Chondrocyte (in vitro differentiated cells): ENCODE results near the gene LDLRAD4. TPM values are rescaled to one million over a fixed set of nuclear protein-coding genes. Genes with fewer than 3 reads are reported as not detected.

Experiments
- DNase-seq: peaks from one replicate; pipeline ENCODE4 v3.0.0; 2021; ENCODE audit warnings: mixed read lengths, low spot score
- H3K27ac Mint-ChIP-seq: one replicate; pipeline ENCODE4 v1.8.0; 2021; ENCODE audit warnings: mild to moderate bottlenecking, moderate library complexity, mixed read lengths; ENCODE audit not compliant: unreplicated experiment
- H3K27me3 Mint-ChIP-seq: 2 replicates; pipeline ENCODE4 v1.8.0; 2021; ENCODE audit warnings: low read depth, mixed read lengths
- H3K36me3 Mint-ChIP-seq: 2 replicates; pipeline ENCODE4 v1.8.0; 2021; ENCODE audit warnings: low read depth, mixed read lengths
- H3K4me1 Mint-ChIP-seq: 2 replicates; pipeline ENCODE4 v1.8.0; 2021; ENCODE audit warnings: low read depth, mild to moderate bottlenecking, mixed read lengths
- H3K4me3 Mint-ChIP-seq: one replicate; pipeline ENCODE4 v1.8.0; 2021; ENCODE audit warnings: mild to moderate bottlenecking, moderate library complexity, mixed read lengths; ENCODE audit not compliant: unreplicated experiment
- H3K9me3 Mint-ChIP-seq: 2 replicates; pipeline ENCODE4 v1.8.0; 2021; ENCODE audit warnings: low read depth, mixed read lengths
- total RNA-seq: library from RNA; stranded (reverse); gene quantifications from 3 replicates; pipeline ENCODE4 v1.2.1, GENCODE V29; 2021
- TF ChIP-seq, protein P1 (sequence below): fragments of 200-600 bp; sonication (generic); IDR thresholded peaks from 2 replicates; pipeline ENCODE4 v1.5.0; 2021; ENCODE audit warnings: antibody characterized with exemption, mild to moderate bottlenecking, moderate library complexity

LDLRAD4 gene
- total RNA-seq, 1 donor from 2014 or later, result 80.5 TPM

DNA sequence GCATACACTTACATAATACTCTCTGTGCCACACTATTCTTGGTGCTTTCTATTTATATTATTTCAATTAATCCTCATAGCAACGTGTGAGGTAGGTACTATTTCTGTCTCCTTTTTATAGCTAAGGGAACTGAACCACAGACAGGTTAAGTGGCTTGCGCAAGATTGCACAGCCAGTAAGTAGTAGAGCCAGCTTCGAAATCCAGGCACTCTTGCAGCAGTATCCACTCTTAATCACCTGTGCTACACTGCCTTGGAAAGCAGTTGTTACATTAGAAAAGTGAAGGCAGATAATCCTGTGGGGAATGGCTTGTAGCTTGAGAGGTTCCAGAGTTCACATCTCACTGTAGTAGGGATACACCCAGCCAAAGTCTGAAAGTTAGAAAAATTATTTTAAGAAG, 198.3 kb downstream of the LDLRAD4 start:
- DNase-seq, result no peak
- Mint-ChIP-seq H3K4me3 (no peak overlapping the region), H3K27me3 (no peaks in the 10 kb centered on the region), H3K36me3 (peaks cover 19% of the 10 kb centered on the region), H3K9me3 (peaks cover 8% of the 10 kb centered on the region), H3K27ac (peak overlapping the region; percentile 27), H3K4me1 (peaks cover 48% of the 10 kb centered on the region)
- TF ChIP-seq, protein P1, sequence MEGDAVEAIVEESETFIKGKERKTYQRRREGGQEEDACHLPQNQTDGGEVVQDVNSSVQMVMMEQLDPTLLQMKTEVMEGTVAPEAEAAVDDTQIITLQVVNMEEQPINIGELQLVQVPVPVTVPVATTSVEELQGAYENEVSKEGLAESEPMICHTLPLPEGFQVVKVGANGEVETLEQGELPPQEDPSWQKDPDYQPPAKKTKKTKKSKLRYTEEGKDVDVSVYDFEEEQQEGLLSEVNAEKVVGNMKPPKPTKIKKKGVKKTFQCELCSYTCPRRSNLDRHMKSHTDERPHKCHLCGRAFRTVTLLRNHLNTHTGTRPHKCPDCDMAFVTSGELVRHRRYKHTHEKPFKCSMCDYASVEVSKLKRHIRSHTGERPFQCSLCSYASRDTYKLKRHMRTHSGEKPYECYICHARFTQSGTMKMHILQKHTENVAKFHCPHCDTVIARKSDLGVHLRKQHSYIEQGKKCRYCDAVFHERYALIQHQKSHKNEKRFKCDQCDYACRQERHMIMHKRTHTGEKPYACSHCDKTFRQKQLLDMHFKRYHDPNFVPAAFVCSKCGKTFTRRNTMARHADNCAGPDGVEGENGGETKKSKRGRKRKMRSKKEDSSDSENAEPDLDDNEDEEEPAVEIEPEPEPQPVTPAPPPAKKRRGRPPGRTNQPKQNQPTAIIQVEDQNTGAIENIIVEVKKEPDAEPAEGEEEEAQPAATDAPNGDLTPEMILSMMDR, result no peak

DNA sequence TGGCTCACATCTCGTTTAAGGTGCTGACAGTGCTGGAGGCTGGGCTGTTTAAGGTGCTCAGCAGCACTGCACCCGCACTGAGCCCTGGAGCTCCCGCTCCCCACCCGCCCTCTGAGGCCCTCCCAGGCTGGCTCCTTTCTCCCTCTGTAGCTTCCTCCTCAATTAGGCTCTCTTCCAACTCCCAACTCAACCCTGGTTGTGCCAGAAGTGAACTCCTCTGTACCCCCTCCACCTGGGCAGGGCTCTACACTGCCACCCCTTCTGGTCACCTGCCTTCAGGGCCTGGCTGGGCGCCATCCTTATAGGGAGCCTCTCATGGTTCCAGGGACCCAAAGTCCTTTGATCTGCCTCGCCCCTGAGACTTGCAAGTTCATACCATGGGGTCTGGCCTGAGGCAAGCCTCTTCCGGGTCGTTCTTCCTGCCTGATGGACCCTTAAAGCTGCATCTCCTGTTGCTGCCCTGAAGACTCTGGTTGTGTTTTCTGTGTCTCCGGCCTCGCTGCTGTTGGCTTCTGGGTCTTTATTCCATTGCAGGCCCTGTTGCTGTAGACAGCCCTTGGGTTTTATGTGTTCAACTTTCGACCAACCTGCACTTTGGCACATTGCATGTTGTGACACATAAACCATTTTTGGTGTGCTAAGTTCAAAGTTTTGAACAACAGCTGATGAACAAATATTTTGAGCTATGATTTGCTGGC, 199.6 kb downstream of the LDLRAD4 start:
- no peaks in the 10 kb centered on the region for H3K9me3 Mint-ChIP-seq
- no peak for DNase-seq
- peaks cover 8% of the 10 kb centered on the region for H3K36me3 Mint-ChIP-seq
- H3K4me3 Mint-ChIP-seq, result no peak overlapping the region
- H3K27ac Mint-ChIP-seq, result peak overlapping the region; percentile 68
- H3K27me3 Mint-ChIP-seq, result no peaks in the 10 kb centered on the region
- TF ChIP-seq, protein P1, result no peak
- peaks cover 61% of the 10 kb centered on the region for H3K4me1 Mint-ChIP-seq

DNA sequence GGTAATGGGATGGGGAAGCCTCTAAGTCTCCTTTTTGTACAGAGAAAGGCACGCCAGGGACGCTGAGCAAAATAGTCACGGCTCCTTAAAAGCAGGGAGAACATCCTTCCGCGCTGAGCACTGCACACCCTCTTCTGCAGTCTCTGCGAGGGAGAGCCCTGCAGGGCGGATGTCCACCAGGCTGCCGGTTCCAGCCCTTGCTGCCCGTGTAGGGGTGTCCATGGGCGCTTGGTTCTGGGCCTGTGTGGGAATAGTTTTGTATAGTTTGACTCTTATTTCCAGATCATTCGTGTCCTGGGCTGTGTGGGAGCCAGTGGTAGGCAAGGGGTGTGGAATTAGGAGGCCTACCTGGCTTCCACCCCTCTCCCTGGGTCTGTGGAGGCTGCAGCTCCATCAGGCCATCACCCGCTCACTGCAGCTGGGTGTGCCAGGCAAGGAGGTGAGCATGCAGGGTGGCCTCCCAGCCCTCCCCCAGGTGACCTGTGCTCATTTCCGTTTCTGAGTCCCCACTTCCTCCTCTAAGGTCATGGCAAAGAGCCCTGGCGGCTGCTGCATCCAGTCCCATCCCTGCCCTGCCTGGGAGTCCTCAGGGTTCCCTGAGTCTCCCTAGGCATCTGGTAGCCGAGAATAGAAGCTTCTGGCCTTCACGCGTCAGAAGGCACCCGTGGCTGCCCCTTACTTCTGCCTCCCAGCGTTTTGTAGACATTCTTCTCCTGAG, 202.6 kb downstream of the LDLRAD4 start:
- H3K36me3 Mint-ChIP-seq, result peaks cover 7% of the 10 kb centered on the region
- peaks cover 74% of the 10 kb centered on the region for H3K4me1 Mint-ChIP-seq
- H3K4me3 Mint-ChIP-seq, result no peak overlapping the region
- peak overlapping the region; percentile 45 for H3K27ac Mint-ChIP-seq
- no peaks in the 10 kb centered on the region for H3K27me3 Mint-ChIP-seq
- H3K9me3 Mint-ChIP-seq, result no peaks in the 10 kb centered on the region
- DNase-seq, result no peak
- TF ChIP-seq, protein P1, result no peak

DNA sequence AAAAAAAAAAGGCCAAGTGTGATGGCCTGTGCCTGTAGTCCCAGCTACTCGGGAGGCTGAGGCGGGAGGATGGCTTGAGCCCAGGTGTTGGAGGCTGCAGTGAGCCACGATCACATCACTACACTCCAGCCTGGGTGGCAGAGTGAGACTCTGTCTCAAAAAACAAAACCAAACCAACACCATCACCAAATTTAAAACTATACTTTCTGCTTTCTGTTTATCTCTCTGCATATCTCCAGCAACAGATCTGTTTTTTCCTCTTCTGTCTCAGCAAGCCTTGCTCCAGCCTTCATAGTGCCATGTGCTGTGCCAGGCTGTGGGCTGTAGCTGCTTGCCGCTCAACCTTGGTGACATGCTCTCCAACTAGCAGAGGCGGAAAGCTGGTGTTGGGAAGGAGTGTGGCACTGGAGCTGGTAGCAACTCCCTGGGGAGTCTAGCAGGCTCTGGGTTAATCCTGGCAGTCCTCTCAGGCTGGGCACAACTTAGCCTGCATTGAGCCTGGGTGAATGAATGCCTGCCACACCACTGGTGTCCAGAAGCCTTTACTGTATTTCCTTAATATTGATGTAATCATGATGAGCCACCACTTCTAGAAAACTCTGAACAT, 204.1 kb downstream of the LDLRAD4 start:
- no peak for DNase-seq
- no peaks in the 10 kb centered on the region for H3K27me3 Mint-ChIP-seq
- TF ChIP-seq, protein P1, result no peak
- peaks cover 7% of the 10 kb centered on the region for H3K36me3 Mint-ChIP-seq
- no peaks in the 10 kb centered on the region for H3K9me3 Mint-ChIP-seq
- peaks cover 75% of the 10 kb centered on the region for H3K4me1 Mint-ChIP-seq
- H3K27ac Mint-ChIP-seq, result no peak overlapping the region
- no peak overlapping the region for H3K4me3 Mint-ChIP-seq

DNA sequence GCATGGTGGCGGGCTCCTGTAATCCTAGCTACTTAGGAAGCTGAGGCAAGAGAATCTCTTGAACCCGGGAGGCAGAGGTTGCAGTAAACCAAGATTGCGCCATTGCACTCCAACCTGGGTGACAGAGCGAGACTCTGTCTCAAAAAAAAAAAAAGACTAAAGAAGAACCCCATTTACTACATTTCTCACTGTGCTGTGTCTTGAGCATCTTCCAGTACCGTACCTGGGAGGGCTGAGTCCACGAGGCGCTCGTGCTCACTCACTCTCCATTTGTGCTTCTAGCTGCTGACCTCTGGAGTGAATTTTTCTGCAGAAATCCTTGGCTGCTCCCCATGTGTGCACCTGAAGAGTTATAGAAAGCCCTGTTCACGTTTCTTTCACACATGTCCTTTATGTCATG, 204.8 kb downstream of the LDLRAD4 start:
- TF ChIP-seq, protein P1, result no peak
- peak overlapping the region; percentile 22 for H3K27ac Mint-ChIP-seq
- no peak overlapping the region for H3K4me3 Mint-ChIP-seq
- H3K27me3 Mint-ChIP-seq, result no peaks in the 10 kb centered on the region
- no peaks in the 10 kb centered on the region for H3K9me3 Mint-ChIP-seq
- H3K36me3 Mint-ChIP-seq, result peaks cover 4% of the 10 kb centered on the region
- no peak for DNase-seq
- H3K4me1 Mint-ChIP-seq, result peaks cover 76% of the 10 kb centered on the region
